Measurements from ENCODE around the gene BEST1.

GRCh38 chr11:61945191-61945590 is 5.0 kb upstream of the BEST1 start:
- TF ChIP-seq, protein P1, sequence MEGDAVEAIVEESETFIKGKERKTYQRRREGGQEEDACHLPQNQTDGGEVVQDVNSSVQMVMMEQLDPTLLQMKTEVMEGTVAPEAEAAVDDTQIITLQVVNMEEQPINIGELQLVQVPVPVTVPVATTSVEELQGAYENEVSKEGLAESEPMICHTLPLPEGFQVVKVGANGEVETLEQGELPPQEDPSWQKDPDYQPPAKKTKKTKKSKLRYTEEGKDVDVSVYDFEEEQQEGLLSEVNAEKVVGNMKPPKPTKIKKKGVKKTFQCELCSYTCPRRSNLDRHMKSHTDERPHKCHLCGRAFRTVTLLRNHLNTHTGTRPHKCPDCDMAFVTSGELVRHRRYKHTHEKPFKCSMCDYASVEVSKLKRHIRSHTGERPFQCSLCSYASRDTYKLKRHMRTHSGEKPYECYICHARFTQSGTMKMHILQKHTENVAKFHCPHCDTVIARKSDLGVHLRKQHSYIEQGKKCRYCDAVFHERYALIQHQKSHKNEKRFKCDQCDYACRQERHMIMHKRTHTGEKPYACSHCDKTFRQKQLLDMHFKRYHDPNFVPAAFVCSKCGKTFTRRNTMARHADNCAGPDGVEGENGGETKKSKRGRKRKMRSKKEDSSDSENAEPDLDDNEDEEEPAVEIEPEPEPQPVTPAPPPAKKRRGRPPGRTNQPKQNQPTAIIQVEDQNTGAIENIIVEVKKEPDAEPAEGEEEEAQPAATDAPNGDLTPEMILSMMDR (IDR thresholded peaks at IDR 0.05), result no peak
- TF ChIP-seq ZNF121 (CRISPR knock-in tag; IDR thresholded peaks at IDR 0.05), result no peak
- TF ChIP-seq ZNF671 (CRISPR knock-in tag; IDR thresholded peaks at IDR 0.05), result no peak
- no peak for TF ChIP-seq JUN (CRISPR knock-in tag; IDR thresholded peaks at IDR 0.05)
- no peak for TF ChIP-seq NFATC4 (CRISPR knock-in tag; IDR thresholded peaks at IDR 0.05)
- TF ChIP-seq FOXK1 (CRISPR knock-in tag; IDR thresholded peaks at IDR 0.05), result no peak
- no peak for TF ChIP-seq USF2 (CRISPR knock-in tag; IDR thresholded peaks at IDR 0.05)
- no peak for TF ChIP-seq NR3C1 (CRISPR knock-in tag; conservative IDR thresholded peaks at IDR 0.05; ENCODE audit: low read depth)
- TF ChIP-seq AFF4 (CRISPR knock-in tag; IDR thresholded peaks at IDR 0.05; ENCODE audit: borderline replicate concordance), result no peak
- no peak for TF ChIP-seq USF1 (CRISPR knock-in tag; IDR thresholded peaks at IDR 0.05)
- TF ChIP-seq NR1H2 (CRISPR knock-in tag; IDR thresholded peaks at IDR 0.05), result no peak
- TF ChIP-seq, protein P2, sequence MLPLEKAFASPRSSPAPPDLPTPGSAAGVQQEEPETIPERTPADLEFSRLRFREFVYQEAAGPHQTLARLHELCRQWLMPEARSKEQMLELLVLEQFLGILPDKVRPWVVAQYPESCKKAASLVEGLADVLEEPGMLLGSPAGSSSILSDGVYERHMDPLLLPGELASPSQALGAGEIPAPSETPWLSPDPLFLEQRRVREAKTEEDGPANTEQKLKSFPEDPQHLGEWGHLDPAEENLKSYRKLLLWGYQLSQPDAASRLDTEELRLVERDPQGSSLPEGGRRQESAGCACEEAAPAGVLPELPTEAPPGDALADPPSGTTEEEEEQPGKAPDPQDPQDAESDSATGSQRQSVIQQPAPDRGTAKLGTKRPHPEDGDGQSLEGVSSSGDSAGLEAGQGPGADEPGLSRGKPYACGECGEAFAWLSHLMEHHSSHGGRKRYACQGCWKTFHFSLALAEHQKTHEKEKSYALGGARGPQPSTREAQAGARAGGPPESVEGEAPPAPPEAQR (CRISPR knock-in tag; IDR thresholded peaks at IDR 0.05), result no peak
- no peak for TF ChIP-seq SOX15 (CRISPR knock-in tag; IDR thresholded peaks at IDR 0.05)

Measured in WTC11 (cell line).